Frontal cortex (tissue), 4 donors: ENCODE results near the gene HSPG2. TPM values are rescaled to one million over a fixed set of nuclear protein-coding genes. Genes with fewer than 3 reads are reported as not detected.
"Not testable (repeated sequence)": the region's sequence is repeated elsewhere in the genome, so short reads cannot be mapped to it uniquely, and the experiment has no call there.

ENCODE experiments used
- DNase-seq, 2 donors: peaks; one replicate each; pipeline ENCODE4 v3.0.0; 2012; ENCODE audit warnings: low spot score in 2 of 2
- FAIRE-seq: peaks from 2 replicates; lab custom pipeline; 2012; peaks lifted over from hg19 to GRCh38; lab: Jason Lieb, UNC
- total RNA-seq: library from RNA; depleted of rRNA; stranded (reverse); fragments of >200 nt; gene quantifications from one replicate; pipeline ENCODE4 v1.2.3, GENCODE V29; 2014
- donor health status: control.
- donor health status: control.
- donor health status: control.

Gene HSPG2
- total RNA-seq, 1 donor from 2014 or later: 4.5 TPM

- peak; percentile 86 to 91 for DNase-seq
- FAIRE-seq: no peak
Measured at GRCh38 chr1:21782868-21783678, 154.0 kb downstream of the HSPG2 start, which contains the start of gene USP48. USP48 (minus strand) TSS chr1:21783149; CDS start chr1:21782957, 192 bp downstream.

GRCh38 chr1:21782349-21782867 is 154.7 kb downstream of the HSPG2 start:
- no peak for FAIRE-seq
- DNase-seq: peak; percentile 22 to 36

- no peak for DNase-seq
- no peak for FAIRE-seq
Measured at GRCh38 chr1:21781815-21782348, 155.2 kb downstream of the HSPG2 start.

- no peak for DNase-seq
- no peak for FAIRE-seq
Measured at GRCh38 chr1:21779613-21780521, 157.2 kb downstream of the HSPG2 start.

GRCh38 chr1:21778405-21778727 is 158.7 kb downstream of the HSPG2 start:
- no peak for DNase-seq
- no peak for FAIRE-seq

GRCh38 chr1:21776925-21777324 is 160.2 kb downstream of the HSPG2 start:
- FAIRE-seq, DNase-seq: not testable (repeated sequence)

- FAIRE-seq: no peak
- DNase-seq: no peak
Measured at GRCh38 chr1:21775985-21776562, 161.0 kb downstream of the HSPG2 start.

- FAIRE-seq (no peak), DNase-seq (no peak)
Measured at GRCh38 chr1:21775550-21775914, 161.6 kb downstream of the HSPG2 start.

- FAIRE-seq: no peak
- DNase-seq: no peak
Measured at GRCh38 chr1:21774835-21775549, 162.1 kb downstream of the HSPG2 start.

GRCh38 chr1:21773585-21773984 is 163.5 kb downstream of the HSPG2 start:
- no peak for FAIRE-seq

More at GRCh38 chr1:21773585-21773984, 163.5 kb downstream of the HSPG2 start:
- DNase-seq: no peak

Other genes starting within 250 kb of the HSPG2 start
- 58.7 TPM for gene USP48, start 154.2 kb downstream of the HSPG2 start, total RNA-seq
- gene LDLRAD2, start 125.0 kb downstream of the HSPG2 start, total RNA-seq: not detected
- gene CELA3B, start 39.7 kb upstream of the HSPG2 start, total RNA-seq: not detected
- gene CELA3A, start 64.3 kb upstream of the HSPG2 start, total RNA-seq: not detected
- gene CDC42, start 115.4 kb upstream of the HSPG2 start, total RNA-seq: 468 TPM
- gene WNT4, start 205.8 kb upstream of the HSPG2 start, total RNA-seq: 3.3 TPM